Muscle of leg (tissue), 11 donors: ENCODE results near the gene KRT1. TPM values are rescaled to one million over a fixed set of nuclear protein-coding genes. Genes with fewer than 3 reads are reported as not detected.
A peak's percentile ranks its signal among the peaks of the same experiment; 100 is the strongest.

ENCODE experiments used
- DNase-seq: peaks from one replicate; pipeline ENCODE4 v3.0.0; 2013
- H3K27ac ChIP-seq: one replicate; pipeline ENCODE4 v1.5.1; 2013; ENCODE audit warnings: mild to moderate bottlenecking, low read length, control low read depth
- H3K27me3 ChIP-seq: one replicate; pipeline ENCODE4 v1.6.1; 2013; ENCODE audit warnings: low read length; ENCODE audit not compliant: control insufficient read depth, insufficient read depth
- H3K36me3 ChIP-seq: one replicate; pipeline ENCODE4 v1.6.1; 2013; ENCODE audit warnings: low read length; ENCODE audit not compliant: control insufficient read depth, insufficient read depth
- H3K4me1 ChIP-seq: one replicate; pipeline ENCODE4 v1.6.1; 2013; ENCODE audit warnings: low read length; ENCODE audit not compliant: control insufficient read depth, insufficient read depth
- H3K4me3 ChIP-seq: one replicate; pipeline ENCODE4 v1.5.1; 2013; ENCODE audit warnings: low read length, control low read depth
- H3K9me3 ChIP-seq: replicated peaks from 2 replicates; pipeline ENCODE4 v1.6.1; 2013; ENCODE audit warnings: low read depth, low read length; ENCODE audit not compliant: control insufficient read depth
- WGBS: methylation state at CpG from one replicate; pipeline ENCODE4 v1.1.5; 2013; ENCODE audit warnings: missing lambda C conversion rate; ENCODE audit not compliant: insufficient coverage; 5-methylcytosine and 5-hydroxymethylcytosine counted together
- polyA plus RNA-seq, 8 donors: library from polyadenylated mRNA; unstranded; fragments of 120-200 nt; gene quantifications; one replicate each; pipeline versions ENCODE4 v1.2.1 to v1.2.3, GENCODE V29; 2013; ENCODE audit warnings: inconsistent platforms in 1 of 8, low replicate concordance in 1 of 8; ENCODE audit not compliant: insufficient read length in 8 of 8, insufficient read depth in 1 of 8
- total RNA-seq: library from RNA; stranded (reverse); fragments of 120-200 nt; gene quantifications from one replicate; pipeline ENCODE4 v1.2.4, GENCODE V29; 2013

The KRT1 gene
- total and polyA plus RNA-seq, 9 donors = 0.35 to 193 (median 1.8) TPM

DNA sequence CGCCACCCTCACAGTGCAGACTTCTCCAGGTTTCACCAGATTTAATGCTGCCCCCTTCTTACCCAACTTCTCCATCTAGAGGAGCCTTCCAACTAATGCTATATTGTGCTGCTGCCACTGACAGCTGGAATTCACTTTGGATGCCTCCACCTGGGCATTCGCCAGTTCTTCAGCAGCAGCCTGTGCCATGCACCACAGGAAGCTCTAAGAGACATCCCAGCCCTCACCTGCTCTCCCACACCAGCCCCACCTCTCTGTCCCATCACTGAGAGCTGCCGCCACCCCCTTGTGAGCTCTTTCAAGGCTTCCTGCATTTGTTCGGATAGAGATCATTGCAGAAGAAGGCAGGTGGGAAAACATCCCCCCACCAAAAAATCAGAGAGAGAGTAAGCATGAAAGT is 23.6 kb downstream of the KRT1 start:
- no peak overlapping the region for H3K27ac ChIP-seq
- peaks cover 23% of the 10 kb centered on the region for H3K27me3 ChIP-seq
- WGBS = 67% methylated on average over 2 of the region's 4 CpGs
- no peaks in the 10 kb centered on the region for H3K36me3 ChIP-seq
- no peak for DNase-seq
- no peak overlapping the region for H3K4me3 ChIP-seq
- no peaks in the 10 kb centered on the region for H3K9me3 ChIP-seq
- no peaks in the 10 kb centered on the region for H3K4me1 ChIP-seq

GRCh38 chr12:52655720-52656124 is 24.5 kb downstream of the KRT1 start:
- peaks cover under 1% of the 10 kb centered on the region for H3K4me1 ChIP-seq
- H3K4me3 ChIP-seq = no peak overlapping the region
- WGBS = 64% methylated on average over 4 of the region's 8 CpGs
- no peaks in the 10 kb centered on the region for H3K9me3 ChIP-seq
- H3K27me3 ChIP-seq = peaks cover 26% of the 10 kb centered on the region
- H3K27ac ChIP-seq = no peak overlapping the region
- DNase-seq = no peak
- H3K36me3 ChIP-seq = no peaks in the 10 kb centered on the region

- no peak for DNase-seq
- Histone ChIP-seq H3K4me1 (peaks cover 6% of the 10 kb centered on the region), H3K36me3 (no peaks in the 10 kb centered on the region), H3K27me3 (peaks cover 30% of the 10 kb centered on the region), H3K27ac (no peak overlapping the region), H3K4me3 (no peak overlapping the region), H3K9me3 (no peaks in the 10 kb centered on the region)
- WGBS = 53% methylated on average over 5 of the region's 6 CpGs
These were observed 25.0 kb downstream of the KRT1 start for GRCh38 chr12:52655251-52655650.

DNA sequence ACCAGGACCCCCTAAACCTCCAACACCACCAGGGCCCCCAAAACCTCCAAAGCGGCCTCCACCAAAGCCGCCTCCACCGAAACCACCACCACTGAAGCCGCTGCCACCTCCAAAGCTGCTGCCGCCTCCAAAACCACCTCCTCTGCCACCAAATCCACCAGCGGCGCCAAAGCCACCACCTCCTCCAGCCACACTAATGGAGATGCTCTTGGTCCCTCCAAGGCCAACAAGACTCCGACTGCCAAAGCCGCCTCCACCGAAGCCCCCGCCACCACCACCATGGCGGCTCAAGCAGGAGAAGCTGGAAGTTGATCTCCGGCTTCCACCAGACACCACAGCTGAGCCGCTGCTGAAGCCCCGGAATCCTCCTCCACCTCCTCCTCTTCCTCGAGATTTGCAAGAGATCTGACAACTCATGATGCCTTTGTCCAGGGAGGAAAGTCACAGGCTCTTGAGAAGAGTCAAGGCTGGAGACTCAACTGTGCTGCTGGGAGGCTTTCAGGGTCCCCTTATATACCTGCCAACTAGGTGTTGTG is 28.4 kb downstream of the KRT1 start, which contains the start of gene KRT2:
Gene KRT2, minus strand, starts transcription at position 486 of the 536 bp plus-strand sequence. Its CDS starts 69 bp downstream, at position 417.
- Histone ChIP-seq H3K4me1 (peaks cover 7% of the 10 kb centered on the region), H3K9me3 (no peaks in the 10 kb centered on the region), H3K27me3 (peaks cover 20% of the 10 kb centered on the region), H3K4me3 (no peak within 1 kb of the TSS), H3K36me3 (no peaks in the 10 kb centered on the region), H3K27ac (no peak within 1 kb of the TSS)
- DNase-seq = no peak
- WGBS = 93% methylated on average over 8 of the region's 16 CpGs

DNA sequence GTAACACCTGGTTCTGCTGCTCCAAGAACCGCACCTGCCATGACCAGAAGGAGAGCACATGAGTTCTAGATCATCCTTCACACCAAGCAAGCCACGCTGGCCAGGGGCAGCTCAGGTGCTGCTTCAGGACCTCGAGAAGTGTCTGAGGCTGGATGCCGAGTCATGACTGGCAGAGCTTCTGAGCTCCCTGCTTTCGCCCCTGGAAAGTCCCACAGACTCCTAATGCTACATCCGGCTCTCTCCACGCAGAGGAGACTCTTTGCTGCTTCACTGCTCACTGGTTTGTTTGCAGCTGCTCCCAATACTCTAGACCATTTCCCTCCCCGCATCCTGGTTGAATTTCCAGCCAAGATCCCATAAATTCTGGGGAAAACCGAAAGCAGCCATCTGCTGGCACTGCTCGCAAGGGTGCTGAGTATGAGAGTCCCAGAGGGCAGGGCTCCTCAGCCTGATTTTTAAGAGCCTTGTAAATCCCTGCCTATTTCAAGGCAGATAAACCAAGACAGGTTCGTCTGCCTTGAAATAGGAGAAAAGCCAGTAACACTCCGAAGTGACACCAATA is 29.6 kb downstream of the KRT1 start:
- no peaks in the 10 kb centered on the region for H3K9me3 ChIP-seq
- DNase-seq = peak; percentile 47
- 35% methylated on average over 12 of the region's 12 CpGs for WGBS
- no peak overlapping the region for H3K27ac ChIP-seq
- H3K27me3 ChIP-seq = peaks cover 17% of the 10 kb centered on the region
- H3K4me3 ChIP-seq = no peak overlapping the region
- H3K36me3 ChIP-seq = no peaks in the 10 kb centered on the region
- peaks cover 7% of the 10 kb centered on the region for H3K4me1 ChIP-seq

- peaks cover 19% of the 10 kb centered on the region for H3K27me3 ChIP-seq
- 70% methylated on average over 6 of the region's 6 CpGs for WGBS
- no peaks in the 10 kb centered on the region for H3K9me3 ChIP-seq
- no peak overlapping the region for H3K4me3 ChIP-seq
- H3K27ac ChIP-seq = no peak overlapping the region
- no peak for DNase-seq
- peaks cover 7% of the 10 kb centered on the region for H3K4me1 ChIP-seq
- H3K36me3 ChIP-seq = no peaks in the 10 kb centered on the region
These were observed 31.1 kb downstream of the KRT1 start for GRCh38 chr12:52649066-52649465.

GRCh38 chr12:52648012-52648550 is 32.1 kb downstream of the KRT1 start:
- Histone ChIP-seq H3K4me1 (peaks cover 7% of the 10 kb centered on the region), H3K36me3 (no peaks in the 10 kb centered on the region), H3K27ac (no peak overlapping the region), H3K9me3 (no peaks in the 10 kb centered on the region), H3K27me3 (peaks cover 22% of the 10 kb centered on the region), H3K4me3 (no peak overlapping the region)
- 83% methylated on average over 5 of the region's 8 CpGs for WGBS
- DNase-seq = no peak

- 79% methylated on average over 9 of the region's 9 CpGs for WGBS
- DNase-seq = no peak
These were observed 32.6 kb downstream of the KRT1 start for GRCh38 chr12:52647601-52648000.

DNA sequence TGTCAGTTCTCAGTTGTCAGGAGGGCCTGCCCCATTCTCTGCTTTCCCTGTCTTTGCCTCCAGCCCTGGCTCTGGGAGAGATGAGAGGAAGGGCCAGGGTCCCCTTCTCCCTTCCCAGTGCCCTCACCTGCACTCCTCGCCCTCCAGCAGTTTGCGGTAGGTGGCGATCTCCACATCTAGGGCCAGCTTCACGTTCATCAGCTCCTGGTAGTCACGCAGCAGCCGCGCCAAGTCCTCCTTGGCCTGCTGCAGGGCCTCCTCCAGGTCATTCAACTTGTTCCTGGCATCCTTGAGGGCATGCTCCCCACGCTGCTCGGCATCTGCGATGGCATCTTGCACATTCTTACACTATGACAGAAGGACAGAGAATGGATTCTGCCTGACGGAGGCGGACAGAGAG is 33.6 kb downstream of the KRT1 start:
- DNase-seq = no peak
- WGBS = 70% methylated on average over 12 of the region's 12 CpGs
- H3K36me3 ChIP-seq = no peaks in the 10 kb centered on the region
- peaks cover 22% of the 10 kb centered on the region for H3K27me3 ChIP-seq
- no peak overlapping the region for H3K4me3 ChIP-seq
- H3K9me3 ChIP-seq = no peaks in the 10 kb centered on the region
- H3K27ac ChIP-seq = no peak overlapping the region
- H3K4me1 ChIP-seq = peaks cover 7% of the 10 kb centered on the region

More at GRCh38 chr12:52647601-52648000, 32.6 kb downstream of the KRT1 start:
- H3K4me1 ChIP-seq = peaks cover 7% of the 10 kb centered on the region
- no peaks in the 10 kb centered on the region for H3K36me3 ChIP-seq
- no peak overlapping the region for H3K4me3 ChIP-seq
- H3K27ac ChIP-seq = no peak overlapping the region
- H3K27me3 ChIP-seq = peaks cover 22% of the 10 kb centered on the region
- H3K9me3 ChIP-seq = no peaks in the 10 kb centered on the region

- Histone ChIP-seq H3K9me3 (no peaks in the 10 kb centered on the region), H3K36me3 (no peaks in the 10 kb centered on the region), H3K27me3 (peaks cover 22% of the 10 kb centered on the region), H3K4me3 (no peak overlapping the region), H3K4me1 (peaks cover 7% of the 10 kb centered on the region), H3K27ac (no peak overlapping the region)
- DNase-seq = no peak
- 40% methylated on average over 1 of the region's 4 CpGs for WGBS
These were observed 34.2 kb downstream of the KRT1 start for GRCh38 chr12:52645982-52646381.
